ENCODE data around the gene ZNF91.

DNA sequence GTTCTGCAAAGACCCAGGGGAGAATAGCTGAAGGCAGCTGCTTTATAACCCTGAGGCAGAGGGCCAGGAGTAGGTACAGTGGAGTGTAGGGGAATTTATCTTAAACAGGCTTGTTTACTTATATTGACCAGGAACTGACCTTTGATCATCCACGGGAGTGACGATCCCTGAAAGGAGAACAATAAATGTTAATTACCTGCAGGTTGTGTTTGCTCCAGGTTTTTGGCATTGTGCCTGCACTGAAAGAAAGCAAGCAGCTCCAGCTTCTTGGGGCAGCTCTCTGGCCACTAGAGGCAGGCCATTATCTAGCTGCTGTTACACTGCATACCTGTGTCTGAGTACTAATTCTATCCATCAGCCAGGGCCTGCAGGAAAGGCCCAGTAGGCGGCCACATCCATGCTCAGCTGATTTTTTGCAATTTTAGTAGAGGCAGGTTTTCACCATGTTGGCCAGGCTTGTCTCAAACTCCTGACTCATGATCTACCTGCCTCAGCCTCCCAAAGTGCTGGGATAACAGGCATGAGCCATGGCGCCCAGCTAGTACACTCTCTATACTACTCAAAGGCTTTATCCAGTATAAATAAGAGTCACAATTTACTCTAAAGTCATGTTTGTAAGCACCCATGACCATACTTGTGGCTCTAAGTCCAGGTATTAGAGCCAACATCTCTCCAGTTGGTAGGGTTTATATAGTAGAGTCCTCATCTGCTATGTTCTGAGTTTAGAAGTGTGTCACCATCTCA is 8.5 kb upstream of the ZNF91 start:
- TF ChIP-seq REST (IDR thresholded peaks at IDR 0.05; ENCODE audit: insufficient replicate concordance, low read depth) (no peak), SPI1 (IDR thresholded peaks at IDR 0.05; ENCODE audit: borderline replicate concordance, low read depth) (no peak)
